ENCODE data around the gene SPOUT1.
"Not testable (repeated sequence)": the region's sequence is repeated elsewhere in the genome, so short reads cannot be mapped to it uniquely, and the experiment has no call there.

The SPOUT1 gene, protein sequence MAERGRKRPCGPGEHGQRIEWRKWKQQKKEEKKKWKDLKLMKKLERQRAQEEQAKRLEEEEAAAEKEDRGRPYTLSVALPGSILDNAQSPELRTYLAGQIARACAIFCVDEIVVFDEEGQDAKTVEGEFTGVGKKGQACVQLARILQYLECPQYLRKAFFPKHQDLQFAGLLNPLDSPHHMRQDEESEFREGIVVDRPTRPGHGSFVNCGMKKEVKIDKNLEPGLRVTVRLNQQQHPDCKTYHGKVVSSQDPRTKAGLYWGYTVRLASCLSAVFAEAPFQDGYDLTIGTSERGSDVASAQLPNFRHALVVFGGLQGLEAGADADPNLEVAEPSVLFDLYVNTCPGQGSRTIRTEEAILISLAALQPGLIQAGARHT

DNA sequence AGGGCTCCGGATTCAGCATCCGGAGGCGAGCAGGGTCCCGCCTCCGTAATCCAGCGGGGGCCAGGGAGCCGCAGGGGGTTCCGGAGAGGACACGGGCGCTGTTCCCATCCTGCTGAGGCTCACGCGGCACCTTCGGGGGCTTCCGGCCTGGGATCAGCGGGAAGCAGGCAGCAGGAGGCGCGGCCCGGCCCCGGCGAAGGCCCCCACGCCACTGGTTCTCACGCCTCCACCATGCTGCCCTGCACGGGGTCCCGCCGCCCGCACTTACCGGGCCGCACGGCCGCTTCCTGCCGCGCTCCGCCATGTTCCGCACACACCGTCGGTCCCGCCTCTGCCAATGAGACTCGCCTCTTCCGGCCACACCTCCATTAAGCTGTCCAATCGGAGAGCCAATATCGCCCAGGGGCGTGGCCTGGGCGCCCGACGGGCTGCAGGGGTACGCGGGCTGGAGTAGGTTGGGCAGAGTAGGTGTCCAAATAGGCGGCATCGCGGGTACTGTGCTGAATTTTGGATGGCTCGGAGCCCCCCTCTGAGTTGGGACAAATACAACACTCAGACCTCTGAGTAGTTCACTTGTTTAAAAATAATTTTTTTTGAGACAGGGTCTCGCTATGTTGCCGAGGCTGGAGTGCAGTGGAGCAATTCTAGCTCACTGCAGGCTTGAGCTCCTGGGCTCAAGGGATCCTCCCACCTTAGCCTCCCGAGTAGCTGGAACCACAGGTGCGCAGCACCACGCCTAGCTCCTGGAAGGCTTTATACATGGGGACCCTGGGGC lies at the start of gene SPOUT1:
Gene SPOUT1 (minus strand): TSS at position 318 of the 775 bp plus-strand sequence. CDS start 14 bp downstream, at position 304.
- Histone ChIP-seq H3K4me3 (ENCODE audit: low read length in 2 of 2) (peak within 1 kb of the TSS; percentile 71 to 89), H3K9me3 (ENCODE audit: control insufficient read depth in 2 of 2, low read length in 2 of 2) (no peaks in the 10 kb centered on the region), H3K27me3 (ENCODE audit: control insufficient read depth in 1 of 2, insufficient read depth in 2 of 2, low read length in 2 of 2) (no peaks in the 10 kb centered on the region), H3K9ac (ENCODE audit: low read length in 2 of 2) (peak within 1 kb of the TSS; percentile 77 to 80), H3K36me3 (ENCODE audit: control insufficient read depth in 2 of 2, insufficient read depth in 2 of 2, low read length in 2 of 2) (peaks cover 9 to 17% of the 10 kb centered on the region in 2 donors), H3K27ac (ENCODE audit: low read length) (no peak within 1 kb of the TSS), H3K4me1 (ENCODE audit: control insufficient read depth, insufficient read depth, low read length) (peaks cover 16% of the 10 kb centered on the region)

DNA sequence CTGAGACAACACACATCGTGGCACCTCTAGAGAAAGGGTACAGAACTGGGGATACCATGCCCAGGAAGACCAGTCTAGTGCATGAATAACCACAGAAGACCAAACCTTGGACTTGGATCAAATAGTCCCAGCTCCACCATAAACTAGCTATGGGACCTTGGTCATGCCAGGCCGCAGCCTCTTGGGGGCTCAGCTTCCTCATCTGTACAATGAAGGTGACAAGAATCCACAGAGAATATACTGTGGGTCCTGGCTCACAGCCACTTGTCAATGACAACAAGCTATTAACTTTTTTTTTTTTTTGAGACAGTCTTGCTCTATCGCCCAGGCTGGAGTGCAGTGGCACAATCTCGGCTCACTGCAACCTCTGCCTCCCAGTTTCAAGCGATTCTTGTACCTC lies 48.3 kb upstream of the SPOUT1 start:
- H3K9me3 ChIP-seq (ENCODE audit: control insufficient read depth in 2 of 2, low read length in 2 of 2): no peaks in the 10 kb centered on the region
- no peaks in the 10 kb centered on the region for H3K27me3 ChIP-seq (ENCODE audit: control insufficient read depth in 1 of 2, insufficient read depth in 2 of 2, low read length in 2 of 2)
- peaks cover 7% of the 10 kb centered on the region for H3K4me1 ChIP-seq (ENCODE audit: control insufficient read depth, insufficient read depth, low read length)
- no peak overlapping the region for H3K4me3 ChIP-seq (ENCODE audit: low read length in 2 of 2)
- no peak overlapping the region for H3K9ac ChIP-seq (ENCODE audit: low read length in 2 of 2)
- no peak overlapping the region for H3K27ac ChIP-seq (ENCODE audit: low read length)
- no peaks in the 10 kb centered on the region for H3K36me3 ChIP-seq (ENCODE audit: control insufficient read depth in 2 of 2, insufficient read depth in 2 of 2, low read length in 2 of 2)

DNA sequence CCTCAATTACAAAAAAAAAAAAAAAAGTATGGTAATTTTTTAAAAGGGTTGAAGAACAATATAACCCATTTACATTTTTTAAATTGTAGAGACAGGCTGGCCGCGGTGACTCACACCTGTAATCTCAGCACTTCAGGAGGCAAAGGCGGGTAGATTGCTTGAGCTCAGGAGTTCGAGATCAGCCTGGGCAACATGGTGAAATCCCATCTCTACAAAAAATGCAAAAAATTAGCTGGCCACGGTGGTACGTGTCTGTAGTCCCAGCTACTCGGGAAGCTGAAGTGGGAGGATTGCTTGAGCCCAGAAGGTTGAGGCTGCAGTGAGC lies 41.3 kb upstream of the SPOUT1 start:
- H3K27me3 ChIP-seq (ENCODE audit: control insufficient read depth in 1 of 2, insufficient read depth in 2 of 2, low read length in 2 of 2); H3K27ac ChIP-seq (ENCODE audit: low read length); H3K36me3 ChIP-seq (ENCODE audit: control insufficient read depth in 2 of 2, insufficient read depth in 2 of 2, low read length in 2 of 2); H3K9me3 ChIP-seq (ENCODE audit: control insufficient read depth in 2 of 2, low read length in 2 of 2); H3K4me3 ChIP-seq (ENCODE audit: low read length in 2 of 2); H3K9ac ChIP-seq (ENCODE audit: low read length in 2 of 2); H3K4me1 ChIP-seq (ENCODE audit: control insufficient read depth, insufficient read depth, low read length): not testable (repeated sequence)

DNA sequence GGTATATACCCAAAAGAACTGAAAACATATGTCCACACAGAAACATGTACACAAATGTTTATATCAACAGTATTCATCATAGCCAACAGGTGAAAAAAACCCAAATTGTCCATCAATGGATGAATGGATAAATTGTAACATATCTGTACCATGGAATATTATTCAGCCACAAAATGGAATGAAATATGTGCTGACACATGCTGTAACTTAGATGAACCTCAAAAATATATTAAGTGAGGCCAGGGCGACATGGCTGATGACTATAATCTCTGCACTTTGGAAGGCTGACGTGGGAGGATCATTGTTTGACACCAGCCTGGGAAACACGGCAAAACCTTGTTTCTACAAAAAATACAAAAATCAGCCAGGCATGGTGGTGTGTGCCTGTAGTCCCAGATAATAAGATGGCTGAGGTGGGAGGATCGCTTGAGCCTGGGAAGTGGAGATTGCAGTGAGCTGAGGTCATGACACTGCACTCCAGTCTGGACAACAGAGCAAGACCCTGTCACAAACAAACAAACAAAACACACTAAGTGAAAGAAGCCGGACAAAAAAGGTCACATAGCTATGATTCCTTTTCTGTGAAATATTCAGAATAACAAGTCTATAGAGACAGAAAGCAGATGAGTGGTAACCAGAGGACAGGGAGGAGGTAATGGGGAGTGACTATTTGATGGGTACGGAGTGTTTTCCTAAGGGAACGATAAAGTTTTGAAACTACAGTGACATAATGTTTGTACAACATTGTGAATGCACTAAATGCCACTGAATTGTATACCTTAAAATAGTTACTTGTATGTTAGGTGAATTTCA lies 40.7 kb upstream of the SPOUT1 start:
- Histone ChIP-seq H3K9me3 (ENCODE audit: control insufficient read depth in 2 of 2, low read length in 2 of 2) (no peaks in the 10 kb centered on the region), H3K27me3 (ENCODE audit: control insufficient read depth in 1 of 2, insufficient read depth in 2 of 2, low read length in 2 of 2) (no peaks in the 10 kb centered on the region), H3K4me1 (ENCODE audit: control insufficient read depth, insufficient read depth, low read length) (no peaks in the 10 kb centered on the region), H3K9ac (ENCODE audit: low read length in 2 of 2) (no peak overlapping the region), H3K27ac (ENCODE audit: low read length) (no peak overlapping the region), H3K4me3 (ENCODE audit: low read length in 2 of 2) (no peak overlapping the region), H3K36me3 (ENCODE audit: control insufficient read depth in 2 of 2, insufficient read depth in 2 of 2, low read length in 2 of 2) (no peaks in the 10 kb centered on the region)

DNA sequence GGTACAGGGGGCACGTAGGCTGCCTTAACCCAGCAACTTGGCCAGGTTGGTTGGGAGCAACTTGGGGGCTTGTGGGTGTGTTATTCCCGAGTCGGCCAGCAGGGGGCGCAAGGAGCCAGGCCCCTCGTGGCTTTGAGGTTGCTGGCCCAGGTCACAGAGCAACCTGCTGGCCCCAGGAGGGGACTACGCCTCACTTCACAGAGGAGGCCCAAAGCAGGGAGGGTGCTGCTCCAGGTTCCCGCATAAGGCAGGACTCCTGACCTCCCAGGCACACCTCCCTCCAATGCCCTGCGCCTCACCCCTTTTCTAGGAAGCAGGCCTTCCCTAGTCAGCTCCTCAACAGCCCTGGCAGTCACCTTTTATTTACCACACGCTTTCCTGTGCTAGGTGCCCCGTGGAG lies 34.1 kb upstream of the SPOUT1 start:
- Histone ChIP-seq H3K9ac (ENCODE audit: low read length in 2 of 2) (no peak overlapping the region), H3K4me1 (ENCODE audit: control insufficient read depth, insufficient read depth, low read length) (peaks cover 3% of the 10 kb centered on the region), H3K27ac (ENCODE audit: low read length) (no peak overlapping the region)

DNA sequence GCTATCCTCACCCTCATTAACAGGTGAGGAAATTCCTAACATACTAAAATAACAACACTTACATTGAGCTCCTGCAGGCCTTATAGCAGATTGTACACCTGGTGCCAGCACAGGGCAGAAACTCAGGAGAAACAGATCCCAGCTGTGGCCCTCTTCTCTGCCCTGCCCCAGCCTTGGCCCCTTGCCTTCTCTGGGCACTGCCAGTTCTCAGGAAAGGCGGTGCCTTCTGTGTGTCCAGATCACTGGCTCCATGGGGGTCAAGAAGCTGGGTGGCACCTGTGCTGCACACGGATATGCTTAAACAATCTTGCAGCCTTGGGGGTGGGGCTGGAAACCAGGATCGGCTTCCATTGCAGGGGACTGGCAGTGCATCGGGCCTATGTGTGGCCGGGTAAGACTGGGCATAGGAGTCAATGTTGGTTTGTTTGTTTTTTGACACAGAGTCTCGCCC lies 32.8 kb upstream of the SPOUT1 start:
- Histone ChIP-seq H3K27ac (ENCODE audit: low read length) (no peak overlapping the region), H3K36me3 (ENCODE audit: control insufficient read depth in 2 of 2, insufficient read depth in 2 of 2, low read length in 2 of 2) (no peaks in the 10 kb centered on the region), H3K4me3 (ENCODE audit: low read length in 2 of 2) (no peak overlapping the region), H3K27me3 (ENCODE audit: control insufficient read depth in 1 of 2, insufficient read depth in 2 of 2, low read length in 2 of 2) (no peaks in the 10 kb centered on the region), H3K9ac (ENCODE audit: low read length in 2 of 2) (no peak overlapping the region), H3K9me3 (ENCODE audit: control insufficient read depth in 2 of 2, low read length in 2 of 2) (no peaks in the 10 kb centered on the region), H3K4me1 (ENCODE audit: control insufficient read depth, insufficient read depth, low read length) (peaks cover 3% of the 10 kb centered on the region)

More for the DNA sequence above, 34.1 kb upstream of the SPOUT1 start:
- H3K4me3 ChIP-seq (ENCODE audit: low read length in 2 of 2): no peak overlapping the region
- H3K27me3 ChIP-seq (ENCODE audit: control insufficient read depth in 1 of 2, insufficient read depth in 2 of 2, low read length in 2 of 2): no peaks in the 10 kb centered on the region
- no peaks in the 10 kb centered on the region for H3K36me3 ChIP-seq (ENCODE audit: control insufficient read depth in 2 of 2, insufficient read depth in 2 of 2, low read length in 2 of 2)
- H3K9me3 ChIP-seq (ENCODE audit: control insufficient read depth in 2 of 2, low read length in 2 of 2): no peaks in the 10 kb centered on the region

DNA sequence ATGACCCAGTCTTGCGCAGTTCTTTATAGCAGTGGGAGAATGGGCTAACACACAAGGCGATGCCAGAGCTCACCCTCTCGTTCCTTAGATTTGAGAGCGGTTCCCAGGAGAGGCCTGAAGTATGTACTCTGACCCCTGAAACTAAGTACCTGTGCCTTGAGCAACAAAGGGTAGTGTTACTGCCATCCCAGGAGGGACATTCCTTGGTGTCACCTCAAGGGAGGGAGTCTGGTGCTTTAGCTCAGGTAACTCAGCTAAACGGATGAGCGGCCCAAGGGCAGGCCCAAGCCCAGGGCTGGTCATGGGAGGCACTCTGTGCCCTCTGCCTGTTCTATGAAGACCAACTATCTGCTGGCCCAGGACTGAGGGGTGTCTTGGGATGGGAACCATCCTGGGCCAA lies 31.9 kb upstream of the SPOUT1 start:
- H3K9me3 ChIP-seq (ENCODE audit: control insufficient read depth in 2 of 2, low read length in 2 of 2): no peaks in the 10 kb centered on the region
- no peaks in the 10 kb centered on the region for H3K27me3 ChIP-seq (ENCODE audit: control insufficient read depth in 1 of 2, insufficient read depth in 2 of 2, low read length in 2 of 2)
- no peak overlapping the region for H3K27ac ChIP-seq (ENCODE audit: low read length)
- peaks cover 3% of the 10 kb centered on the region for H3K4me1 ChIP-seq (ENCODE audit: control insufficient read depth, insufficient read depth, low read length)
- no peaks in the 10 kb centered on the region for H3K36me3 ChIP-seq (ENCODE audit: control insufficient read depth in 2 of 2, insufficient read depth in 2 of 2, low read length in 2 of 2)
- H3K4me3 ChIP-seq (ENCODE audit: low read length in 2 of 2): no peak overlapping the region
- H3K9ac ChIP-seq (ENCODE audit: low read length in 2 of 2): no peak overlapping the region

DNA sequence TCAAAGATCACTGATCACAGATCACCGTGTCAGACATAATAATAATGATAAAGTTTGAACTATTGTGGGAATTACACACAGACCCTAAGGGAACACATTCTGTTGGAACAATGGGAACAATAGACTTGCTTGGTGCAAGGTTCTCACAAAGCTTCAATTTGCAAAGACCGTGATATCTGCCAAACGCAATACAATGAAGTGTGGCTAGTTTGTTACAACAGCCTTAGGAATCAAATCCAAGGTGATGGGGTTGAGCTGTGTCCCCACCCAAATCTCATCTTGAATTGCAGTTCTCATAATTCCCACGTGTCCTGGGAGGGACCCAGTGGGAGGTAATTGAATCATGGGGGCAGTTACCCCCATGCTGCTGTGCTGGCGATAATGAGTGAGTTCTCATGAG lies 31.3 kb upstream of the SPOUT1 start:
- H3K9me3 ChIP-seq (ENCODE audit: control insufficient read depth in 2 of 2, low read length in 2 of 2): no peaks in the 10 kb centered on the region
- H3K27me3 ChIP-seq (ENCODE audit: control insufficient read depth in 1 of 2, insufficient read depth in 2 of 2, low read length in 2 of 2): no peaks in the 10 kb centered on the region
- H3K27ac ChIP-seq (ENCODE audit: low read length): no peak overlapping the region
- no peaks in the 10 kb centered on the region for H3K36me3 ChIP-seq (ENCODE audit: control insufficient read depth in 2 of 2, insufficient read depth in 2 of 2, low read length in 2 of 2)
- peaks cover 3% of the 10 kb centered on the region for H3K4me1 ChIP-seq (ENCODE audit: control insufficient read depth, insufficient read depth, low read length)
- no peak overlapping the region for H3K4me3 ChIP-seq (ENCODE audit: low read length in 2 of 2)
- no peak overlapping the region for H3K9ac ChIP-seq (ENCODE audit: low read length in 2 of 2)

DNA sequence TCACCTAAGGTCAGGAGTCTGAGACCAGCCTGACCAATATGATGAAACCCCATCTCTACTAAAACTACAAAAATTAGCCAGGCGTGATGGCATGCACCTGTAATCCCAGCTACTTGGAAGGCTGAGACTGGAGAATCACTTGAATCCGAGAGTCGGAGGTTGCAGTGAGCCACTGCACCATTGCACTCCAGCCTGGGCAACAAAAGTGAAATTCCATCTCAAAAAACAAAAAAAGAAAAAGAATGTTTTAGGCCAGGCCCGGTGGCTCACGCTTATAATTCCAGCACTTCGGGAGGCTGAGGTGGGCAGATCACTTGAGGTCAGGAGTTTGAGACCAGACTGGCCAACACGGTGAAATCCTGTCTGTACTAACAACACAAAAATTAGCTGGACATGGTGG lies 28.9 kb upstream of the SPOUT1 start:
- H3K27ac ChIP-seq (ENCODE audit: low read length); H3K9ac ChIP-seq (ENCODE audit: low read length in 2 of 2); H3K4me1 ChIP-seq (ENCODE audit: control insufficient read depth, insufficient read depth, low read length); H3K9me3 ChIP-seq (ENCODE audit: control insufficient read depth in 2 of 2, low read length in 2 of 2); H3K36me3 ChIP-seq (ENCODE audit: control insufficient read depth in 2 of 2, insufficient read depth in 2 of 2, low read length in 2 of 2); H3K27me3 ChIP-seq (ENCODE audit: control insufficient read depth in 1 of 2, insufficient read depth in 2 of 2, low read length in 2 of 2); H3K4me3 ChIP-seq (ENCODE audit: low read length in 2 of 2): not testable (repeated sequence)

DNA sequence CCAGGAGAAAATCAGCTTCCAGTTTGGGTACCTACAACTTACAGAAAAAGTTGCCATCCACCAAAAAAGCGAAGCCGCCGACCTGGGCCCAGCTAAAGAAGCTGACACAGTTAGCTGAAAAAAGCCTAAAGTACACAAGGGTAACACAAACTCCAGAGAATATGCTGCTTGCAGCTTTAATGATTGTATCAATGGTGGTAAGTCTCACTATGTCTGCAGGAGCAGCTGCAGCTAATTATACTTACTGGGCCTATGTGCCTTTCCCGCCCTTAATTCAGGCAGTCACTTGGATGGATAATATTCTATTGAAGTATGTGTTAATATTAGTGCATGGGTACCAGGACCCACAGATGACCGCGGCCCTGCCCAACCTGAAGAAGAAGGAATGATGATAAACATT lies 24.9 kb upstream of the SPOUT1 start:
- H3K4me3 ChIP-seq (ENCODE audit: low read length in 2 of 2); H3K4me1 ChIP-seq (ENCODE audit: control insufficient read depth, insufficient read depth, low read length); H3K27me3 ChIP-seq (ENCODE audit: control insufficient read depth in 1 of 2, insufficient read depth in 2 of 2, low read length in 2 of 2); H3K36me3 ChIP-seq (ENCODE audit: control insufficient read depth in 2 of 2, insufficient read depth in 2 of 2, low read length in 2 of 2); H3K27ac ChIP-seq (ENCODE audit: low read length); H3K9me3 ChIP-seq (ENCODE audit: control insufficient read depth in 2 of 2, low read length in 2 of 2); H3K9ac ChIP-seq (ENCODE audit: low read length in 2 of 2): not testable (repeated sequence)
